Measurements from ENCODE around the gene LPAR4. TPM values are rescaled to one million over a fixed set of nuclear protein-coding genes. Genes with fewer than 3 reads are reported as not detected.

The LPAR4 gene, protein sequence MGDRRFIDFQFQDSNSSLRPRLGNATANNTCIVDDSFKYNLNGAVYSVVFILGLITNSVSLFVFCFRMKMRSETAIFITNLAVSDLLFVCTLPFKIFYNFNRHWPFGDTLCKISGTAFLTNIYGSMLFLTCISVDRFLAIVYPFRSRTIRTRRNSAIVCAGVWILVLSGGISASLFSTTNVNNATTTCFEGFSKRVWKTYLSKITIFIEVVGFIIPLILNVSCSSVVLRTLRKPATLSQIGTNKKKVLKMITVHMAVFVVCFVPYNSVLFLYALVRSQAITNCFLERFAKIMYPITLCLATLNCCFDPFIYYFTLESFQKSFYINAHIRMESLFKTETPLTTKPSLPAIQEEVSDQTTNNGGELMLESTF
- total RNA-seq: not detected

DNA sequence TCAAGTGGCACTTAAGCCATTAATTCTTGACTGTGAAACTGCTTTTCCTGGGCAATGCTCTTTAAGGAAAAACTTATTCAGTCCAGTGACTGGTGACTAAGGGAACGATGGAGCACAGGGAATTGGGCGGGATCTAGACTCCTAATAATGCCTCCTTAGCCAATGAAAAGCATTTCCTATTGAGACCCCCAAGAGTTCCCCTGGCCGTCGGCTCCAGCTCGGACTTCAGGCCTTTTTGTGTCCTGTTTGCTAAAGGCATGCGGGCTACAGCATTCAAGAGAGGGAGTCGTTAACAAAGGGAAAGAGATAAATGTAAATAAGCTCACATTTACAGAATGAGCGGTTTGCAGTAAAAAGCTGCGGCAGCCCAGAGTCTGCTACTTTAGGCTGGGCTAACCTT, at the start of gene LPAR4:
TSS of gene LPAR4 (plus strand) at position 232 of the 400 bp plus-strand sequence. CDS start 7,150 bp downstream, outside the sequence.
- H3K27me3 ChIP-seq: no peaks in the 10 kb centered on the region
- H3K4me1 ChIP-seq: no peaks in the 10 kb centered on the region
- H3K36me3 ChIP-seq: no peaks in the 10 kb centered on the region
- intact Hi-C loops (cut with DNase I): no loop called here
- DNase-seq (ENCODE audit: low spot score in 2 of 2): no peak
- no peak for TF ChIP-seq CTCF (IDR thresholded peaks at IDR 0.05)
- no peak within 1 kb of the TSS for H3K27ac ChIP-seq
- no peaks in the 10 kb centered on the region for H3K9me3 ChIP-seq
- H3K4me3 ChIP-seq: peak within 1 kb of the TSS; percentile 30 to 51

DNA sequence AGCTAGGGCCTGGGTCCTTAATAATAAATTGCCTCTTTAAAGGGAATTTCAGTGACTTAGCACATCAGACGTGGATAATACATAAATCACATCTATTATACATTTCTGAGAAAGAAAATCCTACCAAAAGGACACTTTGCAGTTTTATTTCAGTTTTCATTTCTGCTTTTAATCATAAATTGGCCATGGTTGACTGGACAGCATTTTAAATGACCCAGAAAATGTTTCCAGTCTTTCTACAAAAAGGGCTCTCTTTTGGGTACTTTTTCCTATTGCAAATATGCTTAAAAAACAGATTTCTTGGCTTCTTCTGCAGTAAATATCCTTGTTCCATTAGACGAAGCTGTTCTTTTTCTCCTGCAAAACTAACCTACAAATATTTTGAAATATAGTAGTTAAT, 41.4 kb upstream of the LPAR4 start:
- Histone ChIP-seq H3K4me3 (no peak overlapping the region), H3K36me3 (no peaks in the 10 kb centered on the region), H3K27me3 (no peaks in the 10 kb centered on the region), H3K27ac (no peak overlapping the region), H3K4me1 (no peaks in the 10 kb centered on the region), H3K9me3 (no peaks in the 10 kb centered on the region)
- intact Hi-C loops (cut with DNase I): no loop called here
- DNase-seq (ENCODE audit: low spot score in 2 of 2): no peak
- no peak for TF ChIP-seq CTCF (IDR thresholded peaks at IDR 0.05)

DNA sequence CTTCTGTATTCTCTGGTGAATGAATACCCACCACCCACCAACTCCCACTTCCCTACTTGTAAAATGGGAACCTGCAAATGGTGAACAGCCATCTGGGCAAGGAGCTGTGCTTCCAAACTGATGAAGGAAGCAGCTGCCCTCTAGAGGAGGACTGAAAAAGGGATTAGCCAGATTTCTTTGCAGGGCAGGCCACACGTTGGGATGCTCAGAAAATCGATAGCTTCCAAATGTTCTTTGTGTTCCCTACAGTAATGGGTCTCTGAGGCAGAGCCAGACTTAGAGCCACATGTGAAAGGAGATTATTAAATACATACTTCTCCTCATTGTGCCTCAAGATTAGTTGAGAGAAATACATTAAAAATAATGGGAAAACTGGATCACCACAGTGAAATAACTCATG, 39.3 kb upstream of the LPAR4 start:
- intact Hi-C loops (cut with DNase I): no loop called here

GRCh38 chrX:78708816-78709215, 38.7 kb upstream of the LPAR4 start:
- intact Hi-C loops (cut with DNase I): no loop called here

More for the DNA sequence above, 39.3 kb upstream of the LPAR4 start:
- peak in 1 of 3 experiments; percentile 26 for TF ChIP-seq CTCF (IDR thresholded peaks at IDR 0.05)
- H3K27me3 ChIP-seq: no peaks in the 10 kb centered on the region
- DNase-seq (ENCODE audit: low spot score in 2 of 2): no peak
- no peaks in the 10 kb centered on the region for H3K4me1 ChIP-seq
- H3K4me3 ChIP-seq: no peak overlapping the region
- no peak overlapping the region for H3K27ac ChIP-seq
- H3K9me3 ChIP-seq: no peaks in the 10 kb centered on the region
- H3K36me3 ChIP-seq: no peaks in the 10 kb centered on the region

DNA sequence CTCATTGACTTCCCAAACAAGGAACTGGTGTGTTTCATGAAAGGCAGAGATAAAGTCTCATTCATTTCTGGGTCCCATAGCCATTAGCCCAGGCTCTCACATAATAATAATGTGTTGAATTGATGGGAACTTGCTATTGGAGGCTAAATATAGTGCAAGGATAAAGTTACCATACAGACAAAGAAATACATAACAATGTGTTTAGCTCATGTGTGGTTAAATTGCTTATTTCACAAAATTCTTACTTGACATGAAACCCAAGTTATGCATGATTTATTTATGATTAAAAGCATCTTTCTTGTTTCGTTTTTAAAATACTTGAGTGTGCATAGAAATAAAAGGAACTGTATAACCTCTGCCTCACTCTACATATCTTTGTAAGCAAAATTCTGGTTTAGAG, 37.3 kb upstream of the LPAR4 start:
- no peaks in the 10 kb centered on the region for H3K27me3 ChIP-seq
- H3K9me3 ChIP-seq: no peaks in the 10 kb centered on the region
- H3K4me1 ChIP-seq: no peaks in the 10 kb centered on the region
- no peak for TF ChIP-seq CTCF (IDR thresholded peaks at IDR 0.05)
- no peaks in the 10 kb centered on the region for H3K36me3 ChIP-seq
- no peak for DNase-seq (ENCODE audit: low spot score in 2 of 2)
- intact Hi-C loops (cut with DNase I): no loop called here
- no peak overlapping the region for H3K4me3 ChIP-seq
- no peak overlapping the region for H3K27ac ChIP-seq

More at GRCh38 chrX:78708816-78709215, 38.7 kb upstream of the LPAR4 start:
- Histone ChIP-seq H3K27ac (no peak overlapping the region), H3K27me3 (no peaks in the 10 kb centered on the region), H3K36me3 (no peaks in the 10 kb centered on the region), H3K9me3 (no peaks in the 10 kb centered on the region), H3K4me1 (no peaks in the 10 kb centered on the region), H3K4me3 (no peak overlapping the region)
- TF ChIP-seq CTCF (IDR thresholded peaks at IDR 0.05): no peak
- DNase-seq (ENCODE audit: low spot score in 2 of 2): no peak
